Right renal cortex interstitium (tissue), 3 donors: Measurements from ENCODE around the gene A4GALT. TPM values are rescaled to one million over a fixed set of nuclear protein-coding genes. Genes with fewer than 3 reads are reported as not detected.
"Not testable (repeated sequence)": the region's sequence is repeated elsewhere in the genome, so short reads cannot be mapped to it uniquely, and the experiment has no call there.

Experiments
- DNase-seq, 3 donors: peaks; one replicate each; pipeline ENCODE4 v3.0.0-alpha.2; 2013; ENCODE audit warnings: low read depth in 3 of 3, low spot score in 2 of 3
- polyA plus RNA-seq, 3 donors: library from polyadenylated mRNA; unstranded; fragments of 120-200 nt; gene quantifications; one replicate each; pipeline ENCODE4 v1.2.1, GENCODE V29; 2013; ENCODE audit not compliant: insufficient read length in 3 of 3

Gene A4GALT
- polyA plus RNA-seq, 3 donors = 14.0 to 18.7 (median 14.1) TPM

GRCh38 chr22:42743501-42743991 is 22.9 kb upstream of the A4GALT start:
- no peak for DNase-seq

- DNase-seq = no peak
Observed at GRCh38 chr22:42742940-42743339, 22.3 kb upstream of the A4GALT start.

- DNase-seq = not testable (repeated sequence)
Observed at GRCh38 chr22:42740320-42740719, 19.6 kb upstream of the A4GALT start.

- DNase-seq = no peak
Observed at GRCh38 chr22:42734406-42734805, 13.7 kb upstream of the A4GALT start.

- not testable (repeated sequence) for DNase-seq
Observed at GRCh38 chr22:42733394-42733793, 12.7 kb upstream of the A4GALT start.

GRCh38 chr22:42732081-42732480 is 11.4 kb upstream of the A4GALT start:
- DNase-seq = no peak

- no peak for DNase-seq
Observed at GRCh38 chr22:42726811-42727210, 6.1 kb upstream of the A4GALT start.

GRCh38 chr22:42725606-42726355 is 5.1 kb upstream of the A4GALT start:
- no peak for DNase-seq

- no peak for DNase-seq
Observed at GRCh38 chr22:42724062-42724461, 3.4 kb upstream of the A4GALT start.

GRCh38 chr22:42721045-42721434 is 370 bp upstream of the A4GALT start:
- DNase-seq = no peak

- no peak for DNase-seq
Observed at GRCh38 chr22:42719656-42720262, 911 bp downstream of the A4GALT start.

GRCh38 chr22:42719133-42719532 is 1.5 kb downstream of the A4GALT start:
- no peak for DNase-seq

- peak in 1 of 3 donors; percentile 30 for DNase-seq
Observed at GRCh38 chr22:42717197-42717928, 3.3 kb downstream of the A4GALT start.

GRCh38 chr22:42716649-42717127 is 4.0 kb downstream of the A4GALT start:
- no peak for DNase-seq

- DNase-seq = no peak
Observed at GRCh38 chr22:42716221-42716620, 4.4 kb downstream of the A4GALT start.

- DNase-seq = no peak
Observed at GRCh38 chr22:42714768-42715390, 5.8 kb downstream of the A4GALT start.

GRCh38 chr22:42714308-42714707 is 6.4 kb downstream of the A4GALT start:
- DNase-seq = no peak

GRCh38 chr22:42711895-42712837 is 8.5 kb downstream of the A4GALT start:
- DNase-seq = no peak

- DNase-seq = no peak
Observed at GRCh38 chr22:42711281-42711731, 9.4 kb downstream of the A4GALT start.

- DNase-seq = no peak
Observed at GRCh38 chr22:42708417-42708816, 12.3 kb downstream of the A4GALT start.
